Non-pigmented ciliary epithelial cell (primary cell): ENCODE data around the gene FYN.

Source experiments
- DNase-seq: peaks from one replicate; pipeline ENCODE4 v3.0.0-alpha.2; 2010; ENCODE audit warnings: low read depth

The FYN gene

GRCh38 chr6:111747829-111748228 lies 125.4 kb downstream of the FYN start:
- DNase-seq = no peak

- DNase-seq = no peak
Observed at GRCh38 chr6:111747396-111747795, 125.9 kb downstream of the FYN start.

GRCh38 chr6:111746983-111747382 lies 126.3 kb downstream of the FYN start:
- no peak for DNase-seq

- DNase-seq = no peak
Observed at GRCh38 chr6:111745636-111746035, 127.6 kb downstream of the FYN start.

- DNase-seq = no peak
Observed at GRCh38 chr6:111745186-111745585, 128.1 kb downstream of the FYN start.

- DNase-seq = no peak
Observed at GRCh38 chr6:111743862-111744692, 129.2 kb downstream of the FYN start.

- DNase-seq = no peak
Observed at GRCh38 chr6:111743360-111743759, 129.9 kb downstream of the FYN start.

GRCh38 chr6:111741177-111741952 lies 131.9 kb downstream of the FYN start:
- no peak for DNase-seq

- no peak for DNase-seq
Observed at GRCh38 chr6:111740506-111740905, 132.7 kb downstream of the FYN start.

- DNase-seq = no peak
Observed at GRCh38 chr6:111739257-111739696, 134.0 kb downstream of the FYN start.

- no peak for DNase-seq
Observed at GRCh38 chr6:111738631-111739030, 134.6 kb downstream of the FYN start.

GRCh38 chr6:111738156-111738555 lies 135.1 kb downstream of the FYN start:
- no peak for DNase-seq

GRCh38 chr6:111737065-111737521 lies 136.2 kb downstream of the FYN start:
- no peak for DNase-seq

- DNase-seq = no peak
Observed at GRCh38 chr6:111736005-111736608, 137.1 kb downstream of the FYN start.

- no peak for DNase-seq
Observed at GRCh38 chr6:111734068-111735061, 138.9 kb downstream of the FYN start.

- DNase-seq = no peak
Observed at GRCh38 chr6:111732390-111732789, 140.9 kb downstream of the FYN start.

GRCh38 chr6:111731456-111732195 lies 141.6 kb downstream of the FYN start:
- DNase-seq = no peak

- no peak for DNase-seq
Observed at GRCh38 chr6:111730864-111731263, 142.4 kb downstream of the FYN start.

- no peak for DNase-seq
Observed at GRCh38 chr6:111727802-111728201, 145.4 kb downstream of the FYN start.

GRCh38 chr6:111727041-111727440 lies 146.2 kb downstream of the FYN start:
- no peak for DNase-seq
